ENCODE data around the gene PRKAR2B. TPM values are rescaled to one million over a fixed set of nuclear protein-coding genes. Genes with fewer than 3 reads are reported as not detected.

The PRKAR2B gene
- total and polyA plus RNA-seq, 12 donors = 30.4 to 212 (median 82.9) TPM

- intact Hi-C loops (cut with DNase I) = no loop called here
Observed at GRCh38 chr7:107122486-107122911, 78.0 kb downstream of the PRKAR2B start.

GRCh38 chr7:107123392-107123791 lies 78.9 kb downstream of the PRKAR2B start:
- no peaks in the 10 kb centered on the region for H3K36me3 ChIP-seq (replicated peaks in 1 of 2)
- 96 to 100% (median 96%) methylated on average over 4 of the region's 4 CpGs for WGBS, 4 donors
- H3K27ac ChIP-seq = no peak overlapping the region

More at GRCh38 chr7:107122486-107122911, 78.0 kb downstream of the PRKAR2B start:
- Histone ChIP-seq H3K9me3 (replicated peaks in 1 of 3) (no peaks in the 10 kb centered on the region), H3K4me3 (no peak overlapping the region), H3K27ac (peak overlapping the region in 1 of 5 donors; percentile 24), H3K27me3 (no peaks in the 10 kb centered on the region), H3K4me1 (replicated peaks in 1 of 2) (peaks cover 0 to 10% of the 10 kb centered on the region in 2 donors), H3K36me3 (replicated peaks in 1 of 2) (no peaks in the 10 kb centered on the region)
- TF ChIP-seq CTCF (IDR thresholded peaks at IDR 0.05) = no peak
- no peak for TF ChIP-seq POLR2A (IDR thresholded peaks at IDR 0.05)
- no peak for DNase-seq
- WGBS, 4 donors = 35 to 56% (median 42%) methylated on average over 4 of the region's 4 CpGs

GRCh38 chr7:107125475-107125874 lies 81.0 kb downstream of the PRKAR2B start:
- WGBS, 4 donors = 90 to 96% (median 91%) methylated on average over 5 of the region's 5 CpGs
- Histone ChIP-seq H3K27me3 (no peaks in the 10 kb centered on the region), H3K4me1 (replicated peaks in 1 of 2) (no peaks in the 10 kb centered on the region), H3K4me3 (no peak overlapping the region), H3K36me3 (replicated peaks in 1 of 2) (no peaks in the 10 kb centered on the region), H3K9me3 (replicated peaks in 1 of 3) (no peaks in the 10 kb centered on the region), H3K27ac (no peak overlapping the region)
- no peak for DNase-seq
- intact Hi-C loops (cut with DNase I) = no loop called here
- TF ChIP-seq POLR2A (IDR thresholded peaks at IDR 0.05) (no peak), CTCF (IDR thresholded peaks at IDR 0.05) (no peak)

More at GRCh38 chr7:107123392-107123791, 78.9 kb downstream of the PRKAR2B start:
- H3K4me1 ChIP-seq (replicated peaks in 1 of 2) = peaks cover 0 to 5% of the 10 kb centered on the region in 2 donors
- H3K4me3 ChIP-seq = no peak overlapping the region
- H3K9me3 ChIP-seq (replicated peaks in 1 of 3) = no peaks in the 10 kb centered on the region
- TF ChIP-seq POLR2A (IDR thresholded peaks at IDR 0.05) (no peak), CTCF (IDR thresholded peaks at IDR 0.05) (no peak)
- DNase-seq = no peak
- no peaks in the 10 kb centered on the region for H3K27me3 ChIP-seq
- intact Hi-C loops (cut with DNase I) = no loop called here

- Histone ChIP-seq H3K36me3 (replicated peaks in 1 of 2) (no peaks in the 10 kb centered on the region), H3K4me1 (replicated peaks in 1 of 2) (no peaks in the 10 kb centered on the region), H3K27me3 (no peaks in the 10 kb centered on the region), H3K9me3 (replicated peaks in 1 of 3) (no peaks in the 10 kb centered on the region), H3K27ac (no peak overlapping the region), H3K4me3 (no peak overlapping the region)
- no peak for DNase-seq
- intact Hi-C loops (cut with DNase I) = no loop called here
- 89 to 96% (median 94%) methylated on average over 2 of the region's 2 CpGs for whole genome bisulfite sequencing, 4 donors
- TF ChIP-seq CTCF (IDR thresholded peaks at IDR 0.05) (no peak), POLR2A (IDR thresholded peaks at IDR 0.05) (no peak)
Observed at GRCh38 chr7:107128217-107128616, 83.7 kb downstream of the PRKAR2B start.
